GM12873 (cell line): ENCODE measurements around the gene SERPINA10.

Experiments used
- CTCF ChIP-seq: IDR thresholded peaks from 2 replicates; pipeline ENCODE4 v1.5.1; 2012; ENCODE audit warnings: low read depth, mild to moderate bottlenecking, moderate library complexity, low read length, control low read depth; ENCODE audit not compliant: insufficient read depth; ENCODE audit errors: missing control alignments

The SERPINA10 gene

DNA sequence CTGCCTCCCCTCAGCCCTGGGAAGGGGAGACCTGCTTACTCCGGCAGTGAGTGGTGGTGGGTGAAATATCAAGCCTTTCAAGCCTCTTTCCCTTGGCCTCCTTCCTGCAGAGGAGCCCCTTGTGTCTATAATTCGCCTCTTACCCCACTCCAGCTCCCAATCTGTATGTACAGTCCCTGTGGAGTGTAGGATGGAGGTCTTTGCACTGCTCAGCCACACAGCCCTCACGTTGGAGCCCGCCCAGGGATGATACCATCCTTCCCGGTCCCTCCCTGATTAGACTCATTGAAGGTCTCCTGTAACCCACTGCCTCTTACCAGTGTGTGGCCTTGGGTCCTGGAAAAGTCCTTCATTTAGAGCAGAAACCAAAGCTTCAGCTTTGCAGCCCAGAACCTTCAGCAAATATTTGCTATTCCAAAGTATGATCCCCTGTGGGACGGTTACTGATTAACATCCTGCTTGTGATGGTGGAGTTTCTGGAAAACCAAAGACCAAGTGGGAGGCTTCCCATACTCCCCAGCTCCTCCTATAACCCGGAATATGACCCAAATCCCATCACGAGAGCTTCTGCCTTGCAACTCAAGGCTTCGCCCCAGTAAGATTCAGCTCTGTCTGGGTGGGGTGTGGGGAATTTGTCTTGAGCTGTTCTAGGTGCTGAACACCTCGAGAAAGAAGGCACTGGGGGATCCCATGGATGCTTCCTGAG lies at the start of gene SERPINA10:
TSS of gene SERPINA10 (minus strand) at position 397 of the 706 bp plus-strand sequence. CDS start 2,675 bp downstream, outside the sequence.
- TF ChIP-seq CTCF: no peak

DNA sequence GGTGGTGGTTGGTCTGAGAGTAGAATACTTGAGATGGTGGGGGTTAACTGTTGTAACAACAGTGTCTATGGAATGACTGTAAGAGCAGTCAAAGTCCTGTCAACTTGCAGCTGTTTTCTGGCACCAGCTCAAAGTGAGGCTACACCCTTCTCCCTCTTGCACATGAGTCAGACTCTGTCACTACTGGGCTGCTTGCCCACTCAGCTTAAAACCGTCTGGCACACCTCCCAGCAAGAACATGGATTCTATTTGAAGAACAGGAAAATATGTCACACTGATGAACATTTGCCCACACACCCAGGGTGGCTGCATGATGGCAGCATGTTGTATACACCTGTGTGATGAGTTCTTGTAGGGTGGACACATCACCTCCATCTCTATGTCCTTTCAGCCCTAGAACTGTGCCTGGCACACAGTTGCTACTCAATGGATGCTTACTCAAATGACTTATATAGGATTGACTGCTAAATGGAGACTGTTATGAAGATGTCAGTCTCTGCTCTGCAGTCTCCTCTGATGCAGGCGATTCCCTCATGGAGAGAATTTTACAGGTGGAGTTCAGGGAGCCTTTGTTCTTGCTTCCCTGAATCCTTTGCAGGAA lies 49.4 kb upstream of the SERPINA10 start:
- no peak for TF ChIP-seq CTCF

DNA sequence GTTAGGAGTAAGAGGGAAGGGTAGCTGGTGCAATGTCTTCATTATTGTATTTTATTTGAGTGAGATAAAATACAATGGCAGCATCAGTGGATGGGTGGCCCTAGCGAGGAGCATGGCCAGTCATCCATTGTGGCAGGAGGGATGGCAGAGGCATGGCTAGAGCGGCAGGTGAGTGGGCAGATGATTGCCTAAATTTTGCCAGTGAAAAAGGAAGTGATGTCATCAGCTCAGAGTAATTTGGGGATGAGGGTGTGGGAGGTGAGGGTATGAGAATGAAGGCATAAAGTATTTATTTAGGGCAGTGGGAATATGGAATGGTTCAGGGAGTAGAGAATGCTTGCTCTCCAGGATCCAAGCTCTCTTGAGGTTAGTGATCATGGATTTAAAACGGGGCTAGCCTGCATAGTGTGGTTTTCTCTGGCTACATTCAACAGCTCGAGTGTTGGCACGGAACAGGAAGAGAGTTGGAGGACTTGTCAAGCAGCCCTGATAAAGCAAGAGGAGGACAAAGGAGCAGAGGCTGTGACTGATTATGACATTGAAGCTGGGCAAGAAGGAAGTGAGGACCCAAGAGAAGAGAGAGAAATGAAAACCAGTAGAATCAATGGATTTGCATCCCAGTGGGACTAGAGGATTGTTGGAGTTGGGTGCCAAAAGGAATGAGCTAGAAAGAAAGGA lies 48.7 kb upstream of the SERPINA10 start:
- TF ChIP-seq CTCF: no peak

GRCh38 chr14:94340533-94340932 lies 47.5 kb upstream of the SERPINA10 start:
- no peak for TF ChIP-seq CTCF

DNA sequence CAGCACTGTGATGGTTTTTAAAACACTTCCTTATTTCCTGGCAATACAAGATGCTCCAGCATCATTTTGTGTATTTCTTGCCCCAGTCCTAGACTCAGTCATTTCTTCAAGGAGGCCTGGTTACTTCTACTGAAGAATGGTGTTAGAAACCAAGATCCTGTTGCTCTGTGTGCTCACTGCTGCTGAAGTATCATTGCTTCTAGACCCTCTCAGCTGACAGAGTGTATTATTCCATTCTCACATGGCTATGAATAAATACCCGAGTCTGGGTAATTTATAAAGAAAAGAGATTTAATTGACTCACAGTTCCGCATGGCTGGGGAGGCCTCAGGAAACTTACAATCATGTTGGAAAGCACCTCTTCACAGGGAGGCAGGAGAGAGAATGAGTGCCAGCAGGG lies 45.0 kb upstream of the SERPINA10 start:
- no peak for TF ChIP-seq CTCF

DNA sequence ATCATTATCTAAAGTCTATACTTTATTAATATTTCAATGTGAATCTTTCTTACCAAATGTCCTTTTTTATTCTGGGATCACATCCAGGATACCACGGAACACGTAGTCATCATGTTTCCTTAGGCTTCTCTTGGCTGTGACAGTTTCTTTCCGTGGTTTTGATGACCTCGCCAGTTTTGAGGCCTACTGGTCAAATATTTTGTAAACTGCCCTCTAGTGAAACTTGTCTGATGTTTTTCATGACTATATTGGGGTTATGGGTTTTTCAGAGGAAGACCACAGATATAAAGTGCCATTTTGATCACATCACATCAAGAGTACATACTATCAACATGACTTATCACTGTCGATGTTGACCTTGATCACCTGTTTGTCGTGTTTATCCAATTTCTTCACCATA lies 44.2 kb upstream of the SERPINA10 start:
- TF ChIP-seq CTCF: no peak

GRCh38 chr14:94334872-94335271 lies 41.8 kb upstream of the SERPINA10 start:
- TF ChIP-seq CTCF: no peak
